K562 (cell line): ENCODE measurements around the gene GSDME.

Experiments used
- CTCF ChIP-seq, 3 experiments: IDR thresholded peaks in 2 of 3; conservative IDR thresholded peaks in 1 of 3; 2 replicates each; pipeline ENCODE4 v1.5.1; 2011 to 2012; ENCODE audit warnings: low read length in 3 of 3, mild to moderate bottlenecking in 3 of 3, control low read depth in 2 of 3, improper control_type of control experiment in 1 of 3, inconsistent platforms in 1 of 3, low read depth in 1 of 3, mixed read lengths in 1 of 3, moderate library complexity in 1 of 3; ENCODE audit not compliant: insufficient read depth in 2 of 3
- KAT2B ChIP-seq: IDR thresholded peaks from one replicate; pipeline ENCODE4 v1.6.1; 2012; ENCODE audit warnings: low read depth, mild to moderate bottlenecking, control low read depth, inconsistent platforms, low read length, moderate library complexity
- NCOA2 ChIP-seq, 2 experiments: fragments of 450-650 bp; IDR thresholded peaks; 2 replicates each; pipeline ENCODE4 v1.6.1; 2018; ENCODE audit warnings: mild to moderate bottlenecking in 2 of 2, moderate library complexity in 1 of 2; ENCODE audit not compliant: partially characterized antibody in 2 of 2
- SP1 ChIP-seq: sonication (generic); formaldehyde crosslinking; IDR thresholded peaks from 2 replicates; pipeline ENCODE4 v1.8.1; 2022; ENCODE audit warnings: mild to moderate bottlenecking, missing genetic modification reagents
- ZBTB40 ChIP-seq, 2 experiments: fragments of 450-650 bp in 1 of 2; sonication (generic) in 1 of 2; formaldehyde crosslinking in 1 of 2; IDR thresholded peaks; 2 replicates each; pipeline versions ENCODE4 v1.7.1 to v1.9.0; 2016 to 2022; ENCODE audit warnings: inconsistent platforms in 1 of 2, mild to moderate bottlenecking in 1 of 2, missing genetic modification reagents in 1 of 2

- TF ChIP-seq KAT2B, result no peak
- TF ChIP-seq CTCF (IDR thresholded peaks at IDR 0.05 in 2 of 3, conservative IDR thresholded peaks at IDR 0.05 in 1 of 3; ENCODE audit: insufficient read depth in 2 of 3, low read depth in 1 of 3, low read length in 3 of 3), result no peak
- no peak for TF ChIP-seq NCOA2 (IDR thresholded peaks at IDR 0.05; ENCODE audit: partially characterized antibody in 2 of 2)
- TF ChIP-seq SP1 (CRISPR knock-in tag), result no peak
- TF ChIP-seq ZBTB40 (IDR thresholded peaks at IDR 0.05), result no peak
- no peak for TF ChIP-seq ZBTB40 (CRISPR knock-in tag; IDR thresholded peaks at IDR 0.05)
These were observed 8.7 kb downstream of the GSDME start for GRCh38 chr7:24748521-24748920.
